Measurements from ENCODE around the gene KLK11.

GRCh38 chr19:51005248-51005647 lies 21.2 kb downstream of the KLK11 start:
- TF ChIP-seq CTCF (IDR thresholded peaks at IDR 0.05) (no peak), POLR2AphosphoS5 (IDR thresholded peaks at IDR 0.05; ENCODE audit: low read depth, low read length) (no peak), REST (IDR thresholded peaks at IDR 0.05; ENCODE audit: insufficient read depth in 1 of 2, low read depth in 2 of 2, low read length in 1 of 2) (no peak), SIN3A (IDR thresholded peaks at IDR 0.05; ENCODE audit: borderline replicate concordance, insufficient read depth, low read depth, low read length) (no peak)

Data from Panc1 (cell line).